Measurements from ENCODE around the gene RGS6. TPM values are rescaled to one million over a fixed set of nuclear protein-coding genes. Genes with fewer than 3 reads are reported as not detected.

Gene RGS6
- total RNA-seq, 1 experiment from 2014 or later = not detected

DNA sequence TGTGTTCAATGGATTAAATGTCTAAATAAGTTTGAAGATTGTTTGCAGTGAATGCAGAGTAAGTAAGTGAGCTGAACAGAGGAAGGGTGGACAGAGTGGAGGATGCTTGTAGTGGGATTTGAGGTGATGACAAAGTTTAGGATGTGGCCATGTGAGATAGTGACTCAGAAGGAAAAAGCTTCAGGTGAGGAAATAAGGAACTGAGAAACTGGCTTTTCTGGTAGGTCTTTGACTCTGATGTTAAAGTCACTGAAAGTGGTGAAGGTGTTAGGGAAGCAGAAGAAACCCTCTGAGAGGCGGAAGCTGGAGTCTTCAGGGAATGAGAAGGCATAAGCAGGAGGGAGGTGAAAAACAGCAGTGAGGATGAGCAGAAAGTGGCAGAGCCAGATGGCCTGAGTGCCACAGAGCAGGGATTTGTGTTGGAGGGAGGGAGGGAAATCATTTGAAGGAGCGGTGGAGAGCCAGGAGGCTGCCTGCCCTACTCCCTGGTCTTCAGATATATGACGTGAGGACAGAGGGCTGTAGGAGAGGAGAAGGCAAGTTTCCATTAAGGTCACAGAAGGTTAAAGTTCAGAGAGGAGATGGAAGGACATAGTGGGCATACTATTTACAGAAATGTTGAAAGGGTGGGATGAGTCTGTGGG, 24.8 kb downstream of the RGS6 start:
- TF ChIP-seq EZH2phosphoT487 (IDR thresholded peaks at IDR 0.05; ENCODE audit: borderline replicate concordance, low read length) (no peak), EZH2 (IDR thresholded peaks at IDR 0.05; ENCODE audit: low read length, unreplicated experiment) (no peak)
- TF ChIP-seq, protein P1, sequence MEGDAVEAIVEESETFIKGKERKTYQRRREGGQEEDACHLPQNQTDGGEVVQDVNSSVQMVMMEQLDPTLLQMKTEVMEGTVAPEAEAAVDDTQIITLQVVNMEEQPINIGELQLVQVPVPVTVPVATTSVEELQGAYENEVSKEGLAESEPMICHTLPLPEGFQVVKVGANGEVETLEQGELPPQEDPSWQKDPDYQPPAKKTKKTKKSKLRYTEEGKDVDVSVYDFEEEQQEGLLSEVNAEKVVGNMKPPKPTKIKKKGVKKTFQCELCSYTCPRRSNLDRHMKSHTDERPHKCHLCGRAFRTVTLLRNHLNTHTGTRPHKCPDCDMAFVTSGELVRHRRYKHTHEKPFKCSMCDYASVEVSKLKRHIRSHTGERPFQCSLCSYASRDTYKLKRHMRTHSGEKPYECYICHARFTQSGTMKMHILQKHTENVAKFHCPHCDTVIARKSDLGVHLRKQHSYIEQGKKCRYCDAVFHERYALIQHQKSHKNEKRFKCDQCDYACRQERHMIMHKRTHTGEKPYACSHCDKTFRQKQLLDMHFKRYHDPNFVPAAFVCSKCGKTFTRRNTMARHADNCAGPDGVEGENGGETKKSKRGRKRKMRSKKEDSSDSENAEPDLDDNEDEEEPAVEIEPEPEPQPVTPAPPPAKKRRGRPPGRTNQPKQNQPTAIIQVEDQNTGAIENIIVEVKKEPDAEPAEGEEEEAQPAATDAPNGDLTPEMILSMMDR (conservative IDR thresholded peaks at IDR 0.05; ENCODE audit: low read depth, low read length) = no peak
- ChIA-PET POLR2A (ENCODE audit: unreplicated experiment) (no interaction called here), CTCF (no interaction called here)
- H3K27ac ChIP-seq (ENCODE audit: low read length) = no peak overlapping the region
- H3K4me1 ChIP-seq (ENCODE audit: insufficient read depth, low read length) = no peaks in the 10 kb centered on the region
- H3K79me2 ChIP-seq (ENCODE audit: low read length) = no peaks in the 10 kb centered on the region
- H3K9me2 ChIP-seq (replicated peaks; ENCODE audit: low read length) = 0 out of 2 replicates have a peak, but pooled peaks cover 5% of the 10 kb centered on the region
- H3F3A ChIP-seq (ENCODE audit: low read length, unreplicated experiment) = no peaks in the 10 kb centered on the region
- H2AFZ ChIP-seq (ENCODE audit: low read length) = no peak overlapping the region
- no peaks in the 10 kb centered on the region for H3K36me3 ChIP-seq (ENCODE audit: low read depth, low read length)
- no peak overlapping the region for H3K9ac ChIP-seq (ENCODE audit: low read length)
- H3K4me3 ChIP-seq (ENCODE audit: low read length) = no peak overlapping the region
- BruUV-seq (replicated peaks) = no TSS peak
- intact Hi-C loops (cut with micrococcal nuclease) = no loop called here
- peaks cover 56% of the 10 kb centered on the region for H3K27me3 ChIP-seq (ENCODE audit: low read length)
- ATAC-seq = no peak
- H3K9me3 ChIP-seq (ENCODE audit: low read length) = no peaks in the 10 kb centered on the region
- no peak overlapping the region for H3K4me2 ChIP-seq (ENCODE audit: low read length)
- no peak for DNase-seq
- H4K20me1 ChIP-seq (ENCODE audit: low read length) = no peaks in the 10 kb centered on the region

DNA sequence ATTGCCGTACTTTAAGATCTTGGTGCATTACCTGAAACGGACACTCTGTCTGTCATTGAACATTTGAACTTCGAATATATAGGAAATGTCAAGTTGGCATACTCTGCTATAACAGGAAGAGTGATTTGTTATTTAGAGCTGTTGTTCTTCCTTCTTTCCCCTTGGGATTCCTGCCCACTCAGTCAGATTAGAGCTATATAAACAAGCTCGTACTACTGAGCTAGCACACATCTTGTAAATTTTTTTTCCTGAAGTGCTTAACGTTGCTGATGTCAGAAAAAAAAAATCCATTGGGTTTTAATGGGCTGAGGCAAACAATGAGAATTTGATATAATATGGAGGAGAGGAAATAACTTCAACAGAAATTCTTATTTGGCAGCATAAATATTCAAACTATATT, 26.8 kb downstream of the RGS6 start:
- Histone ChIP-seq H3K4me3 (ENCODE audit: low read length) (no peak overlapping the region), H3K9me3 (ENCODE audit: low read length) (no peaks in the 10 kb centered on the region), H3K4me2 (ENCODE audit: low read length) (no peak overlapping the region), H4K20me1 (ENCODE audit: low read length) (no peaks in the 10 kb centered on the region), H3F3A (ENCODE audit: low read length, unreplicated experiment) (no peaks in the 10 kb centered on the region), H3K27ac (ENCODE audit: low read length) (no peak overlapping the region), H3K36me3 (ENCODE audit: low read depth, low read length) (no peaks in the 10 kb centered on the region), H3K4me1 (ENCODE audit: insufficient read depth, low read length) (no peaks in the 10 kb centered on the region), H2AFZ (ENCODE audit: low read length) (no peak overlapping the region), H3K9me2 (replicated peaks; ENCODE audit: low read length) (no peaks in the 10 kb centered on the region), H3K79me2 (ENCODE audit: low read length) (no peaks in the 10 kb centered on the region), H3K9ac (ENCODE audit: low read length) (no peak overlapping the region), H3K27me3 (ENCODE audit: low read length) (peaks cover 61% of the 10 kb centered on the region)
- BruUV-seq (replicated peaks) = no TSS peak
- DNase-seq (no peak), ATAC-seq (no peak)
- TF ChIP-seq, protein P1 (conservative IDR thresholded peaks at IDR 0.05; ENCODE audit: low read depth, low read length) = no peak
- TF ChIP-seq EZH2phosphoT487 (IDR thresholded peaks at IDR 0.05; ENCODE audit: borderline replicate concordance, low read length) (no peak), EZH2 (IDR thresholded peaks at IDR 0.05; ENCODE audit: low read length, unreplicated experiment) (no peak)
- intact Hi-C loops (cut with micrococcal nuclease) = no loop called here
- ChIA-PET POLR2A (ENCODE audit: unreplicated experiment) (no interaction called here), CTCF (no interaction called here)

DNA sequence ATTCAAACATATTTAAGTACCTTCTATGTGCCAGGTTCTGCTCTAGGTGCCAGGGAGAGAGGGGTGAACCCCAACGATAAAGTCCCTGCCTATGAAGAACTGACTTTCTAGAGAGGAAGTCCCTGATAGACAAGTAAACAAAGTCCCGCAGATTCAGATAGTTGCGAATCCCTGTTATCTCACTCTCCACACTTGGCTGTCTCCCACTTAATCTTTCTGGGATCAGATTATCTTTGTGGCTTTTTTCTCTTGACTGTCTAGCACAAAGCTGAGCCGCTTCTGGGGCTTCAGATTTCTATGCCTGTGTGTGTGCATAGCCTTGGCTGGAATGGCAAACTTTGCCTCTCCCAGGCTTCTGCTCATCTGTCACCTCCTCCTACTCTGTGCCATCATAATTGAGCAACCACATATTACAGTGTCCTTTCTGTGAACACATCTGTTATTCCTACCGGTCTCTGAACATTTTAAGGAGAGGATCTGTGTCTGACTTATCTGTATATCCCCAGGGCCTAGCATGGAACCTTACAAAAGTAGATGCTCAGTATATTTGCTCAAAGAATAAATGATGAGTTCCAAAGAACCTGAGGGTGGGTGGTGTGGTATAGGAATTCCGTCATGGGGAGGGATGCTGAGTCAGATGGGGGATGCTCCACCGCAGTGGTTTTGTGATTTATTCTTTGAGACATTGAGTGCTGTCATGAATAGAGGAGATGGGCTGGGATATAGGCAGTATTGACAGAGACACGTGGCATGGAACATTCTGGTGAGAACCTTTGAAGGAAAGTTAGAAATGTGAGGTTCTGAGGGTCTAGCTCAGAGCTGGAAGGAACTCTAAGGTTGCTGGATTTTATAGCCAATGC, 28.5 kb downstream of the RGS6 start:
- Histone ChIP-seq H4K20me1 (ENCODE audit: low read length) (no peaks in the 10 kb centered on the region), H2AFZ (ENCODE audit: low read length) (no peak overlapping the region), H3K4me3 (ENCODE audit: low read length) (no peak overlapping the region), H3K4me1 (ENCODE audit: insufficient read depth, low read length) (no peaks in the 10 kb centered on the region), H3K27ac (ENCODE audit: low read length) (no peak overlapping the region), H3K4me2 (ENCODE audit: low read length) (no peak overlapping the region), H3K9ac (ENCODE audit: low read length) (no peak overlapping the region), H3K9me3 (ENCODE audit: low read length) (no peaks in the 10 kb centered on the region), H3K27me3 (ENCODE audit: low read length) (peaks cover 69% of the 10 kb centered on the region), H3K79me2 (ENCODE audit: low read length) (no peaks in the 10 kb centered on the region), H3K36me3 (ENCODE audit: low read depth, low read length) (no peaks in the 10 kb centered on the region), H3F3A (ENCODE audit: low read length, unreplicated experiment) (no peaks in the 10 kb centered on the region), H3K9me2 (replicated peaks; ENCODE audit: low read length) (no peaks in the 10 kb centered on the region)
- POLR2A ChIA-PET (ENCODE audit: unreplicated experiment) = no interaction called here
- intact Hi-C loops (cut with micrococcal nuclease) = no loop called here
- TF ChIP-seq, protein P1 (conservative IDR thresholded peaks at IDR 0.05; ENCODE audit: low read depth, low read length) = no peak
- TF ChIP-seq EZH2phosphoT487 (IDR thresholded peaks at IDR 0.05; ENCODE audit: borderline replicate concordance, low read length) (no peak), EZH2 (IDR thresholded peaks at IDR 0.05; ENCODE audit: low read length, unreplicated experiment) (no peak)
- no TSS peak for BruUV-seq (replicated peaks)
- ATAC-seq (no peak), DNase-seq (no peak)
- CTCF ChIA-PET = no interaction called here
